GM21529 (cell line): ENCODE results near the gene CDC6.

Experiments used
- ATAC-seq: cut with Tn5 transposase; IDR thresholded peaks from one replicate; pipeline ENCODE4 v1.9.1; 2021; ENCODE audit not compliant: unreplicated experiment

Gene CDC6

DNA sequence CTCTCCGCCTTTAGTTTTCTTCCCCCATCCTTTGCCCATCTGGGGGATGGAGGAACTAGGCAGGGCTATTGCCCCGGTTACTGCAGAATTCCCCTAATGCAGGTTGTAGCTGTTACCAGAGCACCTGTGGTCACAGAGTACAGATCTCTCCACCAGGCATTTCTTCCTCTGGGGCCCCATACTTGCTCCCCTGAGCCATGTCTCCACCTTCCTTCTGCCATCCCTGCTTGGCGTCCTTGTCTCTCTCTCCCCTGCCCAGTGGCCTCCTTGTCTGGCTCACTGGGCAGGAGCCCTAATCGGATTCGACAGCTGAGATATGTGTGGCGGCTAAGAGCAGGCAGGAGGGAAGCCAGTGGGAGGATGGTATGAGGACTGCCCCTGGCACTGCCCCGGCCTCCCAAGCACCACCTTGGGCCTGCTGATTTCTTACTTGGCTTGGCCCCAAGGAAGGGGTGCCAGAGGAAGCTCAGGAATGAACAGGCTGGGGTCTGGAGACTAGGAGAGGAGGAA is 23.3 kb downstream of the CDC6 start:
- no peak for ATAC-seq

DNA sequence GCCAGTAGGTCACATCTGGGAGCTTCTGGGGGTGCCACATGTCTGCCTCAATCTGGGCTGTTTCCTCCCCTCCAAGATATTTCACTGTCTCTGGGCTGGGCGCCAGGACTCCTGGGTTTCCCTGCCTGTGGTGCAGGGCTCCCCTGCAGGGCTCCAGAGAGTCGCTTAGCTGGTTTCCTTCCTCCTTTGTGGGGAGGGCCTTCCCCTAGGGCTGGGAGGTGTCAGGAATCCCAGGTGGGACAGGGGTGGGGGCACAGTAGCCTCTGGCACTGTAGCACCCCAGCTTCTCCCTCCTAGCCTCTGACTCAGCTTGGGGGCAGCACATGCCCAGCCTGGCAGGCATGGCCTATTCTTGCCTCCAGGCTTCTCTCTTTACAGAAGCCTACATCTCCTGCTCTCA is 23.9 kb downstream of the CDC6 start:
- ATAC-seq, result no peak

DNA sequence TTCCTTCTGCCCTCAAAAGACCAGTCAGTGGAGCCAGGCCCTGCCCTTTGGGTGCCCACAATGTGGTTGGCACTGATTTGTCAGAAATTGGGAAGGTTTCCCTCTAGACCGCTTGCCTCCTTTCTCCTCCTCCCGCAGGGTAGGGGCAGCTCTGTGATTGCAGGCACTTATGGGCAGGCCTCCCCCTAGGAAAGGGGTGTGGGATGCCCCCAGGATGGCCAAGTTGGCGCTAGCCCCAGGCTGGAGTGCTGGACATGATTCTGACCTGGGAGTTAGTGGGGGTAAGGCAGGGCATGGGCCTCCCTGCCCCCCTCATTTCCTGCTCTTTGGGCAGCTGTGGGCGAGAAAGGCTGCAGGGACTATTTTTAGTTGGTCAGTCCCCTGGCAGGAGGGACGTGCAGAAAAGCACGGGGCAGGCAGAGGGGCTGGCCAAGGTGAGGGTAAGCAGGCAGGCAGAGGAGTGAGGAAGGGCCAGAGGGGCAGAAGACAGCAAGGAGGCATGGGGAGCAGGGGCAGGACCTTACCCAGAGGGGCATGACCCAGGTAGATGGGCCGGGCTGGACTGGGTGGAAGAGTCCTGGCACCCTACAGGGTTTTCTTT is 24.6 kb downstream of the CDC6 start:
- no peak for ATAC-seq

DNA sequence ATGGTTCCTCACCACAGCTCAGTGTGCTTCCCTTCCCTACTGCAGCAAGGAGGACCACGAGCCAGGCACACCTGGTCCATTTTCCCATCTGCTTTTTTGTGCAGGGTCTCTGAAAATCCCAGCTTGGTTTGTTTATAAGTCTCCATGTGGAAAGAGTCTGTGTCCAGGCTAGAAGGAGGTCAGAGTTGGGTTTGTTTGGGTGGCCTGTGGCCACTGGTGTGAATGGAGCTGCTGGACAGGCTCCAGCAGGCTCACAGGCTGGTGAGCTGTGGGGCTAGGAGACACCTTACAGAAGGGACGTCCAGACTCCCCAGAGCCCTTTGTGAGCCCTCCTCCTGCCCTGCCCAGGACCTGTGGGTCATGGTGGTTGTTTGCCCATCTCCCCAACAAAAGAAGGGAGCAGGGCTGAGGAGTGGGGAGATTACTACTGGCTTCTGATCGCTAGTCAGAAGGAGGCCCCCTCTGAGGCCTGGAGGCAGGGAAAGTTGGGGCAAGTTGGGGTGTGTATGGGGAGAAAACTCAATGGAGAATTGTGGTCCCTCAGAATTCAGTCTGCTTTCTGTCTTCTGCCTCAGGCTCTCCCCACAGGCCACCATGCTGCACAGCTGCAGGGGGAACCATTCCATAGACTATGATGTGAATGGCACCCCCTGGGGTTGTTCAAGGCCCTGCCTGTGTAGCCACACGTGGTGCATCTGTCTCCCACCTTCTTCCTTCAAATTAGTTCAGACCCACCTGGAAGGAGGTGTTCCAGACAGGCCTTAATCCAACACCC is 25.4 kb downstream of the CDC6 start:
- ATAC-seq, result no peak

DNA sequence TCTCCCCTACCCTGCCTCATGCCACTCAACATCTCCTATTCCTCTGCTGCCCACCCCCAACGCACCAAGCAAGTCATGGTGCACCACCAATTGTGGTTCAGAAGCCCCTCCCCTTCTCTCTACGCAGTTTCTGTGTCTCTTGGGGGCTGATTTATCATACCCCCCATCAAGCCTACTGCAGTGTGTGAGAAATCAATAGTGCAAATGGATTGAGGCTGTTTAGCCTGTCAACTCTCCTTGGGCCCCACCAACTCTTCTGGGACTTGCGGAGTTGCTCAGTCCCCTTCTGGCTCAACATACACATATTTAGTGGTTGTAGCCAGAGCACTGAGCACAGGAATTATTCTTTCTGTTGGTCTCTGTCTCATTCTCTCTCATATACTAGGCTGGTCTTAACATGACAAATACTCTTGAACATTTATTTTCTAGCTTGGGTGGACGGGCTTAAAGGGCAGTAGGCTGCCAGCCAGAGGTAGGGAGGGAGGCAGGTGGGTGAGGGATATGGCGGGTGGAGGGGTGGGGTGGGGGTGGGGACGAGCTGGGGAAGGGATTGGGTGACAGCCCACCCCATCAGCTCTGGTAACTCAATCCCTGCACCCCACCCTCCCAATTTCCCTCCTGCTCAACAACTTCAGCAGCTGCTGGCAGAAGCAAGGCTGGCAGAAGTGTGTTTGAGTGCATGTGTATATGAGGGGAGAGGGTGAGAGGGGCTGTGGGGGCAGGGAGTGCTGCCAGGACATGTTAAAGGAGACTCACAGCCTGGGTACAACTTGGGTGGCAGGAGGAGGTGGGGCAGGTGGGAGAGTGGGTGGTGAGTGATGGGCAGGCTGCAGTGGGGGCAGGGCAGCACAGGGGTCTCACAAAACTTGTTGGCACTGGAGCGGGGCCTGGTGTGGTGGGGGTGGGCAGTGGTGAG is 26.2 kb downstream of the CDC6 start:
- no peak for ATAC-seq

DNA sequence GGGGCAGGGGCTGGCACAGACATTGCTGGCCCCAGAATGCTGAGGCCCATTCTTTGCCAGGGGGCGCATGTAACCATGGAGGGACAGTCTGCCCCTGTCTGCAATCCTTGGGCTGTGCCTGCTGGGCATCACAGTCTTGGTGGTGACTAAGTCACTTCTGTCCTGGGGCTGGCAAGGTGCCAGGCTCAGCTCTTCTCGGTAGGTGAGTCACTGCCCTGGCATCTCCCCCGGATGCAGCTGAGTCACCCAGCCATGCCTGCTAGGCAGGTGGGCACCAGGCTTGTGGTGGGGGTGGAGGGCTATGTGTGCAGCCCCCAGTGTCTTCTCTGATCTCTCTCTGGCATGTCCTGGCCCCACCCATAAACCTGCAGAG is 26.9 kb downstream of the CDC6 start:
- no peak for ATAC-seq

DNA sequence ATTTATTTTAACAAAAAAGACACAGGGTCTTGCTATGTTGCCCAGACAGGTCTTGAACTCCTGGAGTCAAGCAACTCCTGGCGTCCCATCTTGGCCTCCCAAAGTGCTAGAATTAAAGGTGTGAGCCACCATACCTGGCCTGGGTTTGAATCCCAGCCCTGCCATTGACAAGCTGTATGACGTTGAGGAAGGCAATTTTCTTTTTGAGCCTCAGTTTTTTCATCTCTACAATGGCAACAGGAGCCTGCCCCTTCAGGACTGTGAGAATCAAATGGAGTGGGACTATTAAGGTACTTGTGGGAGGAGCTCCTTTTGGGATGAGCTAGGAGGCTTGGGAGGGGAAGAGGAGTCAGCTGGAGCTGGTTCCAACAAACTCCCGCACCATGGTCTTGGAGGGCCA is 27.5 kb downstream of the CDC6 start:
- no peak for ATAC-seq

DNA sequence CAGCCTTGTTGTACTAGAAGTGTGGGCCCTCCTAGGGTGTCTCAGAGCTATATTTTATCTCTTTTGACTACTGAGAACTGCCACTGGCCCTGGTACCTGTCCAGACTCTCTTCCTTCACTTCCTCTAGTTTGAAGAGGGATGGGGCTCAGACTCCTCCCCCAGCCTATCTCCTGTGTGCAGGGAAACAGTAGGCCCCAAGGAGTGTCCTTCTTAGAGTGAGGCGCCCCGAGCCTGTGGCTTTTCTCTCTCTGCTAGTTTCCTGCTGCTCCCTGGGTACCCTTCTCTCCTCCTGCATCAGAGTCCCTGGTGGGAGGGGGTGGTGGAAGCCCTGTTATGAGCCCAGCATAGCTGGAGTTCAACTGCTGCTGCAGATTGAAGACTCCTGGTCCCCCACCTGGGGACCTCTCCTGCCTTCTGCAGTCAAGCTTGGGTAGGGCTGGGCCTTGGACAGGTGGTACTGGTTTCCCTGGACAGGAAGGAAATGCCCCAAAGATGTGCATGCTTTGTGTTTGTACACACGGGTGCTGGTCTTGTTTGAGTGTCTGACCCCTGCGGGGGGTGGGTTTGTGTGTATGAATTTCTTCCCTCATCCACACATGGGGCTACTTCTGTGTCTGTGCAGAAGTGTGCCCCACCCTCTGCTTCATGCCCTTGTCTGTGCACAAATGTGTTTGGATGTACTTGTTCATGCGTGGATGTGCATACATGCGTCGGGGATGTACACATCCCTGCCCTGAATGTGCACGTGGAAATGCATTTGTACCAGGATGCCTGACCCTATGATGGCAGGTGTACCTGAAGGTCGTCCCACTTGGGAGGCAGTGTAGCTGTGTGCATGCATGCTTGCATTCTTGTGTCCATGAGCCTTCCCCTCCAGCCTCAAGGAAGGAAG is 28.2 kb downstream of the CDC6 start:
- ATAC-seq, result no peak

DNA sequence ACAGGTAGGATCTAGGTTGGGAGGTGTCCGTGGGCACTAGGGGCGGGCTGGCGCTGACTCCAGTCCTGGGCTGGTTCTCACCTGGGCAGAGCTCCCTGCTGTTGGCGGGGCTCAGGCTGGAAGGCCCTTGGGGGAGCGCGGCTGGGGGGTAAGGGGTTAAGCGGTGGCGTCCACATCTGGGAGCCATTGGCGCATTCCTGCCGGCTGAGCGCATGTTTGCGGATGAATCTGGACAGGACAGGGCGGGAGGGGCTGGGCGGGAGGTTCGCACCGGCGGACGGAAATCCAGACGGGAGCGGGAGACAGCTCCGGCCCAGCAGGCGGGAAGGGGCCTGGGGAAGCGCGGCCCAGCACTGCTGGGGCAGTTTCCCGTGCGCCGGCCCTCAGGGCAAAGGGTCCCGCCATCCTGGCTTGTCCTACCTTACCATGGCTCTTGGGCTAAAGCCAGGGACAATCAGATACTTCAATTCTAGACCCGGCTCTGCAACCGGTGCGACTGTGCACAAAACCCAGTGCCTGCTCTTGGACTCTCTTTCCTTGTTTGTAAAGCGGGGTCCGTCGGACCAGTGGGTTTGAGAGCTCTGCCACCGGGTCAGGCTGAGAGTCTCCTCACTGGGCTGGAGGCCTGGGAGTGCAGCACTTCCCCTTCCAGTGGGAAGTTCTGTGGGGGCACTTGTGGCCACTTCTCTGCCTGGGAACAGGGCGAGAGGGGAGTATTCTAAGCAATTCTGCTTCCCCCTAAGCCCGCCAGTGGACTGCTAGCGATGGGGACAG is 29.1 kb downstream of the CDC6 start:
- ATAC-seq, result no peak

DNA sequence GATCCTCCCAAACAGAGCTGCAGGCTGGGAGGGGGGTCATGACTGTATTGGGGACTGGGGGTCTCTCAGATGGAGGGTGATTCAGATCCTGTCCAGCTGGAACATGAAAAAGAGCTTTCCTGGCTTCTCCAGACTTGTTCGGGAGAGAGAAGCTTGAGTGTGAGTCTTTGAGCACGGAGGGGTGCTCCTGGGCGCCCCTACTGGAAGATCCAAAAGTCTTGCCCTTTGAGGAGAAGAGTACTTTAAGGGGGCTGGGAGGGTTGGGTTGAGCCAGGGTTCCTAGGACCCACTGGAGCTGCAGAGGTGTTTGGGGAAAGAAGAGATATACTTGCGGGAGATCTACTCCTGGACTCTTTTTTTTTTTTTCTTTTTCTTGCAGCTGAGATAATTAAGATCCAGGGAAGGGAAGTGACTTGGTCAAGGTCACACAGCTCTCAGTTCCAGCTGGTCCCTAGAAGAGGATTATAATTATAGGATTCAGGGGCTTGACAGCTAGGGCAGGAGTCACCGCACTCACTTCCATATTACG is 29.7 kb downstream of the CDC6 start:
- no peak for ATAC-seq

DNA sequence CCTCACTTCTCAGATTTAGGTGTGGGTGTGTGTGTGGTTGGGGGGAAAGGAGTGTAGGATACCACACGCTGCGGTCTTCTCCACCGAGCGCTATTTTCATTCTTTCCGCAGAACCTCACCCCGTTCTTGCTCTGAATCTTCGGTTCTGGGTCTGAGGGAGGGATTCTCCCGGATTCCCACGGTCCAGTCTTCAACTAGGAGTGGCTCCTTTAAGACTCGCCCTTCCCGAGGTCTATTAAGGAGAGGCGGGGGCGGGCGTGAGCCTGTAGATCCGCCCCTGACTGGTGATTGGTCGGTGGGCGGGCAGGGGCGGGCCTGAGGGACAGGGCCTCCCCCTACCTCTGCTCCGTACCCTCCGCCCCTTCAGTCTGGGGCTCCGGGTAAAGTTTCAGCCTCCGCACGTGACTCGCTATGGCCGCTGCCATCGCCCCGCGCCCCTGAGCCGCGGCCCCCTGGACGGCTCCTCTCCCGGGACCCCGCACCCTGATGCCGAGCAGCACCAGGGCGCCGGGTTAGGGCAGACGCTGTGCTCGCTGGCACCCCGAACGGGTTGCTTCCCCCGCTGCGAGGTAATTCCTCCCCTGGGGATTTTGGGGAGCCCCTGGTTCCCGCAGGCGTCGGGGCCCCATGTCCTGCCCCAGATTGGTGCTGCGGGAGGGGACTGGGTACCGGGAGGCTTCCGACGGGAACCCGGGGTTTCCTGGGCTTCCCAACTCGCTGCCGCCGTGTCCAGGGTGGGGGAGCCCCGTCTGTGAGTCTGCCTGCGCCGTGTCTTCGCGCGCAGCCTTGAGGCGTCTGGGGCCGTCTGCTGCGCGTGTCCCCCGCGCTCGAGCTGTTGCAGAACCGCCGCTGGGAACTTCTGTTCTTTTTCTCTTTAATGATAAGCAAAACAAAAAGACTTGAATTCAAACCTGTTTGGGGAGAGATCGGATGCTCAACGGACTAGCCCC is 30.5 kb downstream of the CDC6 start:
- ATAC-seq, result peak; percentile 61

DNA sequence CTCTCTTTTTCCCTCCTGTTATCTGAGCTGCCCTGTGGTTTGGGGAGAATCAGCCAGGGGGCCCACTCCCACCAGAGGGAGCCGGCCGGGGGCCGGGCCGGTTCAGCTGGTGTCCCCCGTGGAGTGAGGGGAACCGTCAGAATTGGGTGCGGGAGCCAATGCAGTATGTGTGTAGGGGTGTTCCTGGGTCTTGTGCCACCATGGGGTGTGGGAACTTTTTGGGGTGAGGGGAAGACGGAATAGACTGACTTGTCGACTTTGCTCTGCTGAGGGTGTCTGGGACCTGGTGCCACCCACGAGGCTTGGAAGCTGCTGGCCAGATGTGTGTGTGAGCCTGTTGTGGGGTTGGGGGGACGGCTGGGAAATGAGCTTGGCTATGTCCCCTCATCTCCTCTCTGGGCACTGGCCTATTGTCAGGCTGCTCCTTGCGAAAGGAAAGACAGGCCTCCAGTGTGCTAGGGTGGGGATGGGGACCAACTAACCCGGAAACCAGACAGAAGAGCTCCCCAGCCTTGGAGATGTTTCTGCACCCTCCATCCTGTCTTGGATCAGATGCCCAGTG is 31.2 kb downstream of the CDC6 start:
- no peak for ATAC-seq

DNA sequence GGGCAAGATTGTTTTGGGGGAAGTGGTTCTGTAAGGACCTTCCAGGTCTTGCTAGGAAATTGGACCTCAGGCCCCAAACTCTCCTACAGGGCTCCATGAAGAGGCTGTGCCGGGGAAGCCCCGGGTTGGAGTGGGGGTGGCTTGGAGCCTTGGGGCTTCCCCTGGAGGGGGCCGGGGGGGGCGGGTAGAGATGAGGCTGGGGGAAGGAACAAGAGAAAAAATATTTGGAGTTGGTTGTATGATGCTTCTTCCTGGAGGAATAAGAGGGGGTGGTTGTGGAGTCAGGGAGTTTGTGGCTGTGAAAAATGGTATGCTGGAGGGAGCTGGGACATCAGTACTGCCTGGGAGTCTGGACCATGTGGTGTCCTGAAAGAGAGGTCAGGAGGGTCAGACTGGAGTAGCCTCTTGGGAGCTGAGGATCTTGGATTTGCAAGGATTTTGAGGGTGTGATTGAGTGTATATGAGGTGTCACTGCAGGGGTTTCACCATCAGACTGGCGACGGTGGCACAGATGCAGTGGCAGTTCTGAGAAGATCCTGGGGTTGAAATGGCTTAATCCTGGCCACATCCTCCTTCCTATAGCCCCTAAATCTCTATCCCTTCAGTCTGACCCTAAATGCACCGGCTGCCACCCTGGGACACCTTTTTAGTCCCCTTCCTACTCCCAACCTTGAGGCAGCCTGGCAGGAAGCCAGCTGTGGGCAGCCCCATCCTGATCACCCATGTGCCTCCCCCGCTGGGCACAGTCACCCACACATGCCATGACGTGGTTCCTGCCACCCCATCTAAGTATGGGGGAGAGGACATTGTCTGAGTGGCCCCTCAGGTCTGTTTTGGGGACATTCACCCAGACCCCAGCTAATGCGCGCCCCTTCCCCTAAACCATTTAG is 32.2 kb downstream of the CDC6 start:
- no peak for ATAC-seq

DNA sequence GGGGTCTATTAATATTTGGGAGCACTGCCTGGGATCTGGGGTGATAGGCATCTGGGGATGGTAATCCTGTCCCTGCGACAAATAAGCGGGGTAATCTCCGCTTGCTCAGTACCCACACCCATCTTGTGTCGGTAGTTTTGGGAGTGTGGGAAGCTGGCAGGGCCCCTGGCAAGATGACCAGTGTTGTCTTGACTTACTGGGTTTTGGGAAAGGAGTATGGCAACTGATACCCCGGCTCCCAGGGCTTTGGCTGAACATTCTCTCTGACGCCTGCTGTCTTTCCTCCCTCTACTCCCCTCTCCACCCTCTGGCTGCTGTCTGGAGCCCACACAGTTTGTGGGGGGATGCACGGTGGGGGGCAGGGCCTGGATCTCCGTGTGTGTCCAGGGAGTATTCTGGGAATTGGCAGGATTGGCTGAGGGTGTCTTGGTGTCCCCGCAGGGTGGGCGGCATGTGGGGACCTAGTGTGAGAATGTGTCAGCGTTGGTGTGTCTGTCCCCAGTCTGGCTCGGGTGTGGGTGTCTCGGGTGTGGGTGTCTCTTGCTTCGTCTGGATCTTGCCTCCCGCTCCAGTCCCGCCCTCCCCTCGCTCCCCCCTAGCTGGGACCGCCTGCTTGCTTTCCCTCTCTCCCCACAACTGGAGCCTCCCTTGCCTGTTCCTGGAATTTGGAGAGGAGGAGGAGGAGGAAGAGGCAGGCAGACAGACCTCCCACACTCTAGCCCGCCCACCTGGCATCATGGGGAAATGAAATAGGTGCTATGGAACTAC is 33.3 kb downstream of the CDC6 start:
- ATAC-seq, result no peak

DNA sequence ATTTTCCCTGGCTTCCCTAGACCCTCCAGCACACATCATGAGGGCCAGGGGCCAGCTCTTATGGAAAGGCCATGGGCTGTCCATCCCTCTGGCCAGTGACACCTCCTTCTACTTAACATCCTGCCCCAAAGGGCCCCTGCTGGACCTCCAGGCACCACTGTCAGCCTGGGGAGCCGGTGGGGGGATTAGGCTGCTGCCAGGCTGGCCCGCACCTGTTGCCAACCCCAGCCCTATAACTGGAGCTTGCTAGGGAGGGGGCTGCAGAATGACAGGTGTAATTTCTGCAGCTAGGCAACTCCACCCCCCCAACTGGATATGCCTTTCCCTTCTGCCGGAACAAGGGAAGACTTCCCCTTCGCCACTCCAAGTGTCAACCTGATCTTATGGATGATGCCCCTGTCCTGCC is 33.8 kb downstream of the CDC6 start:
- no peak for ATAC-seq

DNA sequence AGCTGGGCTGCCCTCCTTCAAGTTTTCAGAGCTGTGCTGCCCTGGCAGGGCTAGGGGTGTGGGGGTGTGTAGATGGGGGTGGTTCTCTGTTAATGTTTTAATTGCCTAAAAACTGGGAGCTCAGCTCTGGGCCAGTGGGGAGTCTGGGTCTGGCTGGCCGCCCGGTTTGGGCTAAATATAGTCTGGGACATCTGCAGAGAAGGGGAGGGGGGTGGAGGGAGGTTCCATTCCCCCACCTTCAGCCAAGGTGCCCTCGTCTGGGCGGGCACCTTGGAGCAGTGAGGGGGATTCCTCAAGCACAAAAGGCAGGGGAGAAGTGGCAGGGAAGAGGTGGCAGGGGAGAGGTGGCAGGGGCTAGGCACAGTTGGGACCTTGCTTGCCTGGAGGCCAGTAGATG is 34.3 kb downstream of the CDC6 start:
- ATAC-seq, result no peak
